A673 (cell line): ENCODE results near the gene HSD17B4. TPM values are rescaled to one million over a fixed set of nuclear protein-coding genes. Genes with fewer than 3 reads are reported as not detected.

ENCODE experiments used
- BruUV-seq: library from RNA; stranded (reverse); fragments of 400-500 nt; replicated peaks from 2 replicates; lab custom pipeline; 2021; lab: Mats Ljungman, UMichigan
- CTCF ChIA-PET: fragments of 300-600 bp; sonication (Branson Sonifier 250); formaldehyde crosslinking; loops from one replicate; lab custom pipeline; 2022; ENCODE audit warnings: antibody characterized with exemption; lab: Charles Lee
- POLR2A ChIA-PET: fragments of 300-600 bp; sonication (Branson Sonifier 250); formaldehyde crosslinking; loops from one replicate; lab custom pipeline; 2022; ENCODE audit warnings: antibody characterized with exemption; ENCODE audit not compliant: low non-redundant PET; lab: Charles Lee
- DNase-seq: peaks from one replicate; pipeline ENCODE4 v3.0.0-alpha.2; 2015; ENCODE audit warnings: low spot score
- H3K27ac ChIP-seq: fragments of 200-600 bp; sonication (generic); 2 replicates; pipeline ENCODE4 v1.5.1; 2016; ENCODE audit warnings: mixed run types, low read depth, mild to moderate bottlenecking, mixed read lengths, antibody characterized with exemption, low read length; ENCODE audit not compliant: poor library complexity, severe bottlenecking
- H3K27me3 ChIP-seq: fragments of 200-600 bp; sonication (generic); replicated peaks from 2 replicates; pipeline ENCODE4 v1.6.1; 2017; ENCODE audit warnings: mixed run types, low read depth, mild to moderate bottlenecking, mixed read lengths, antibody characterized with exemption, low read length; ENCODE audit not compliant: insufficient read depth, poor library complexity
- H3K36me3 ChIP-seq: fragments of 200-600 bp; sonication (generic); 2 replicates; pipeline ENCODE4 v1.6.1; 2016; ENCODE audit warnings: mixed run types, mild to moderate bottlenecking, mixed read lengths, antibody characterized with exemption, low read length; ENCODE audit not compliant: insufficient read depth, poor library complexity, severe bottlenecking
- H3K4me1 ChIP-seq: fragments of 200-600 bp; sonication (generic); 2 replicates; pipeline ENCODE4 v1.6.1; 2017; ENCODE audit warnings: mixed run types, mild to moderate bottlenecking, mixed read lengths, antibody characterized with exemption, low read length; ENCODE audit not compliant: insufficient read depth, poor library complexity, severe bottlenecking
- H3K4me3 ChIP-seq: fragments of 200-600 bp; sonication (generic); 2 replicates; pipeline ENCODE4 v1.5.1; 2016; ENCODE audit warnings: low read depth, mixed run types, mild to moderate bottlenecking, mixed read lengths, low read length; ENCODE audit not compliant: poor library complexity, severe bottlenecking
- H3K9me3 ChIP-seq: fragments of 200-600 bp; sonication (generic); 2 replicates; pipeline ENCODE4 v1.6.1; 2016; ENCODE audit warnings: mixed run types, low read depth, mild to moderate bottlenecking, mixed read lengths, antibody characterized with exemption, low read length; ENCODE audit not compliant: poor library complexity, severe bottlenecking
- EZH2 ChIP-seq: fragments of 200-600 bp; sonication (generic); IDR thresholded peaks from 2 replicates; pipeline ENCODE4 v1.6.1; 2017; ENCODE audit warnings: borderline replicate concordance, low read depth, mild to moderate bottlenecking, mixed read lengths, antibody characterized with exemption, low read length; ENCODE audit not compliant: poor library complexity, severe bottlenecking
- intact Hi-C: fragments of 100-400 bp; cut with micrococcal nuclease; formaldehyde crosslinking; loops from one replicate; pipeline ENCODE4 v1.10.0; 2022; ENCODE audit not compliant: unreplicated experiment
- total RNA-seq: library from RNA; stranded (reverse); gene quantifications from 2 replicates; pipeline ENCODE4 v1.2.3, GENCODE V29; 2021
- TF ChIP-seq, protein P1 (sequence below): fragments of 300-800, 200-600 bp; sonication (generic); conservative IDR thresholded peaks from 2 replicates; pipeline ENCODE4 v1.5.1; 2017; ENCODE audit warnings: low read depth, mild to moderate bottlenecking, antibody characterized with exemption, low read length, moderate library complexity, mixed read lengths

Gene HSD17B4
- total RNA-seq, 1 experiment from 2014 or later: 140 TPM

DNA sequence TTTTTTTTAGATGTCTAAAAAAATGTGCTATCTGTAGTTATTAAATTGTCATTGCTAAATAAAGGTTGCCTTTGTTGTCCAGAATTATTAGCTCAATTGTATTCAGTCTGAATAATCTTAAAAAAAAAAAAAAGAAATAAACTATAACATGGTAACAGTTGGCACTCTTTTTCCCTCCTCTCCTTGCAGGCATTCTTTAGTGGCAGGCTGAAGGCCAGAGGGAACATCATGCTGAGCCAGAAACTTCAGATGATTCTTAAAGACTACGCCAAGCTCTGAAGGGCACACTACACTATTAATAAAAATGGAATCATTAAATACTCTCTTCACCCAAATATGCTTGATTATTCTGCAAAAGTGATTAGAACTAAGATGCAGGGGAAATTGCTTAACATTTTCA, 89.4 kb downstream of the HSD17B4 start:
- CTCF ChIA-PET: no interaction called here
- TF ChIP-seq, protein P1, sequence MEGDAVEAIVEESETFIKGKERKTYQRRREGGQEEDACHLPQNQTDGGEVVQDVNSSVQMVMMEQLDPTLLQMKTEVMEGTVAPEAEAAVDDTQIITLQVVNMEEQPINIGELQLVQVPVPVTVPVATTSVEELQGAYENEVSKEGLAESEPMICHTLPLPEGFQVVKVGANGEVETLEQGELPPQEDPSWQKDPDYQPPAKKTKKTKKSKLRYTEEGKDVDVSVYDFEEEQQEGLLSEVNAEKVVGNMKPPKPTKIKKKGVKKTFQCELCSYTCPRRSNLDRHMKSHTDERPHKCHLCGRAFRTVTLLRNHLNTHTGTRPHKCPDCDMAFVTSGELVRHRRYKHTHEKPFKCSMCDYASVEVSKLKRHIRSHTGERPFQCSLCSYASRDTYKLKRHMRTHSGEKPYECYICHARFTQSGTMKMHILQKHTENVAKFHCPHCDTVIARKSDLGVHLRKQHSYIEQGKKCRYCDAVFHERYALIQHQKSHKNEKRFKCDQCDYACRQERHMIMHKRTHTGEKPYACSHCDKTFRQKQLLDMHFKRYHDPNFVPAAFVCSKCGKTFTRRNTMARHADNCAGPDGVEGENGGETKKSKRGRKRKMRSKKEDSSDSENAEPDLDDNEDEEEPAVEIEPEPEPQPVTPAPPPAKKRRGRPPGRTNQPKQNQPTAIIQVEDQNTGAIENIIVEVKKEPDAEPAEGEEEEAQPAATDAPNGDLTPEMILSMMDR: no peak
- TF ChIP-seq EZH2: no peak
- H3K36me3 ChIP-seq: peaks cover 3% of the 10 kb centered on the region
- H3K4me1 ChIP-seq: no peaks in the 10 kb centered on the region
- no peaks in the 10 kb centered on the region for H3K27me3 ChIP-seq
- intact Hi-C loops: no loop called here
- no peak for DNase-seq
- no peak overlapping the region for H3K4me3 ChIP-seq
- no TSS peak for BruUV-seq
- POLR2A ChIA-PET: no interaction called here
- no peaks in the 10 kb centered on the region for H3K9me3 ChIP-seq
- no peak overlapping the region for H3K27ac ChIP-seq

DNA sequence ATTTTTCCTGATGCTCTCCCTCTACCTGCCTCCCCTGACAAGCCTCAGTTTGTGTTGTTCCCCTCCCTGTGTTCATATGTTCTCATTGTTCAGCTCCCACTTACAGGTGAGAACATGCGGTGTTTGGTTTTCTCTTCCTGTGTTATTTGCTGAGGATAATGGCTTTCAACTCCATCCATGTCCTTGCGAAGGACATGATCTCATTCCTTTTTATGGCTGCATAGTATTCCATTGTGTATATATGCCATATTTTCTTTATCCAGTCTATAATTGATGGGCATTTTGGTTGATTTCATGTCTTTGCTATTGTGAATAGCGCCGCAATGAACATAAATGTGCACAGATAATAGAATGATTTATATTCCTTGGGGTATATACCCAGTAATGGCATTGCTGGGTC, 99.5 kb downstream of the HSD17B4 start:
- intact Hi-C loops: no loop called here
- H3K4me3 ChIP-seq: no peak overlapping the region
- DNase-seq: no peak
- BruUV-seq: no TSS peak
- H3K36me3 ChIP-seq: no peaks in the 10 kb centered on the region
- no peak for TF ChIP-seq EZH2
- TF ChIP-seq, protein P1: no peak
- H3K9me3 ChIP-seq: no peaks in the 10 kb centered on the region
- H3K4me1 ChIP-seq: no peaks in the 10 kb centered on the region
- CTCF ChIA-PET: no interaction called here
- POLR2A ChIA-PET: no interaction called here
- H3K27me3 ChIP-seq: no peaks in the 10 kb centered on the region
- H3K27ac ChIP-seq: no peak overlapping the region

DNA sequence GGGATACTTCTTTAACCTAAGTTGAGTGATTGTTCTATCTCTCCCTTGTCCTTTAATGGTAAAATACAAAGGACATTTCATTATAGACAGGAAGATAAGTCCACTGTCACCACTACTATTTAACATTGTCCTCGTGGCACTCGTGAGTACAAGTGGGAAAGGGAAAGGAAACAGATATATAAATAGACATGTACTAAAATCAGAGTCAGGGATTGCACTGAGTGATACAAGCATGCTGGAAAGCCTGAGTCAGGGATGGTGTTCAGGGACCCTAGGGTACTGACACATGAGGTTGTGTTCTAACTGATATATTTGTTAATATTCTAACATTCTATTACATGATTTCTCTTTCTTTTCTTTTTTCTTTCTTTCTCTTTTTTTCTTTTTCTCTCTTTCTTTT, 102.3 kb downstream of the HSD17B4 start:
- ChIA-PET POLR2A (no interaction called here), CTCF (no interaction called here)
- Histone ChIP-seq H3K4me1 (no peaks in the 10 kb centered on the region), H3K4me3 (no peak overlapping the region), H3K36me3 (no peaks in the 10 kb centered on the region), H3K27me3 (no peaks in the 10 kb centered on the region), H3K9me3 (no peaks in the 10 kb centered on the region), H3K27ac (no peak overlapping the region)
- TF ChIP-seq, protein P1: no peak
- TF ChIP-seq EZH2: no peak
- no TSS peak for BruUV-seq
- no peak for DNase-seq
- intact Hi-C loops: no loop called here
